Measurements from ENCODE around the gene GRIA1. TPM values are rescaled to one million over a fixed set of nuclear protein-coding genes. Genes with fewer than 3 reads are reported as not detected.

Gene GRIA1
- total RNA-seq, 2 donors from 2014 or later: 12.4 to 39.0 TPM

DNA sequence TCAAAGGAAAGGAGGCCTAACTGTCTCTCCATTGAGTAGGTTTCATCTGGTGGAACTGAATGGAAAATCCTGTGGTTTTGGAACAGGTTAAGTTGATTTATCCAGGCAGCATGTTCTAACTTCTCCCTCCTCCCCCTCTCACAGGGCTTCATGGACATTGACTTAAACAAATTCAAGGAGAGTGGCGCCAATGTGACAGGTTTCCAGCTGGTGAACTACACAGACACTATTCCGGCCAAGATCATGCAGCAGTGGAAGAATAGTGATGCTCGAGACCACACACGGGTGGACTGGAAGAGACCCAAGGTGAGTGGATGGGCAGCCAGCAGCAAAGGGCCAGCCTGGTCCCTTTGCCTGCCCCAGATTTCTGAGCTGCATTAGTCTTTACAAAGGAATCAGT is 183.9 kb downstream of the GRIA1 start:
- no peak for ATAC-seq (ENCODE audit: insufficient number of reproducible peaks, low FRiP score, low read depth)

DNA sequence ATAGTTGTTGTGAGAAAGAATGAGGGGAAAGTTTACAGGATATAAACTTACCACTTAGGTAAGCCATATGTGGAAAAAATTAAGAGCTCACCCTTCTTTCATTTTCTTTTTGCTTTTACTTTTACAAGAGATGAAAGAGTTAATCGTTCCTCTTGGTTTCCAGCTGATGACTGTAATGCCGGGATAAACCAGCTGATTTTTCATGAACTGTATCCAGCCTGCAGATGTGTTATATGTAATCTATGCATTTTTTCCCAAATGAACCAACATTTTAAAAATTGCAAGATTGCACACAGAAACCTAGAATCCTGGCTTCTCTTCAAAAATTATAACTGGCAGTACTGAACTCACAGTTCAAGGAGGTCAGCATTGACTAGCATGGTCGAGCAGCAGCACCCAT is 185.9 kb downstream of the GRIA1 start:
- Histone ChIP-seq H3K27me3 (replicated peaks; ENCODE audit: insufficient read depth) (no peaks in the 10 kb centered on the region), H3K9me3 (no peaks in the 10 kb centered on the region), H3K27ac (no peak overlapping the region), H3K36me3 (no peaks in the 10 kb centered on the region), H3K4me1 (ENCODE audit: control insufficient read depth in 1 of 2, low read depth in 2 of 2) (no peaks in the 10 kb centered on the region), H3K4me3 (no peak overlapping the region)
- TF ChIP-seq, protein P1, sequence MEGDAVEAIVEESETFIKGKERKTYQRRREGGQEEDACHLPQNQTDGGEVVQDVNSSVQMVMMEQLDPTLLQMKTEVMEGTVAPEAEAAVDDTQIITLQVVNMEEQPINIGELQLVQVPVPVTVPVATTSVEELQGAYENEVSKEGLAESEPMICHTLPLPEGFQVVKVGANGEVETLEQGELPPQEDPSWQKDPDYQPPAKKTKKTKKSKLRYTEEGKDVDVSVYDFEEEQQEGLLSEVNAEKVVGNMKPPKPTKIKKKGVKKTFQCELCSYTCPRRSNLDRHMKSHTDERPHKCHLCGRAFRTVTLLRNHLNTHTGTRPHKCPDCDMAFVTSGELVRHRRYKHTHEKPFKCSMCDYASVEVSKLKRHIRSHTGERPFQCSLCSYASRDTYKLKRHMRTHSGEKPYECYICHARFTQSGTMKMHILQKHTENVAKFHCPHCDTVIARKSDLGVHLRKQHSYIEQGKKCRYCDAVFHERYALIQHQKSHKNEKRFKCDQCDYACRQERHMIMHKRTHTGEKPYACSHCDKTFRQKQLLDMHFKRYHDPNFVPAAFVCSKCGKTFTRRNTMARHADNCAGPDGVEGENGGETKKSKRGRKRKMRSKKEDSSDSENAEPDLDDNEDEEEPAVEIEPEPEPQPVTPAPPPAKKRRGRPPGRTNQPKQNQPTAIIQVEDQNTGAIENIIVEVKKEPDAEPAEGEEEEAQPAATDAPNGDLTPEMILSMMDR (IDR thresholded peaks at IDR 0.05): no peak
- no peak for ATAC-seq (ENCODE audit: insufficient number of reproducible peaks, low FRiP score, low read depth)
- DNase-seq (ENCODE audit: low spot score): no peak

More for the DNA sequence above, 183.9 kb downstream of the GRIA1 start:
- Histone ChIP-seq H3K36me3 (no peaks in the 10 kb centered on the region), H3K9me3 (no peaks in the 10 kb centered on the region), H3K4me1 (ENCODE audit: control insufficient read depth in 1 of 2, low read depth in 2 of 2) (no peaks in the 10 kb centered on the region), H3K27me3 (replicated peaks; ENCODE audit: insufficient read depth) (no peaks in the 10 kb centered on the region), H3K4me3 (no peak overlapping the region), H3K27ac (no peak overlapping the region)
- TF ChIP-seq, protein P1 (IDR thresholded peaks at IDR 0.05): no peak
- DNase-seq (ENCODE audit: low spot score): no peak

DNA sequence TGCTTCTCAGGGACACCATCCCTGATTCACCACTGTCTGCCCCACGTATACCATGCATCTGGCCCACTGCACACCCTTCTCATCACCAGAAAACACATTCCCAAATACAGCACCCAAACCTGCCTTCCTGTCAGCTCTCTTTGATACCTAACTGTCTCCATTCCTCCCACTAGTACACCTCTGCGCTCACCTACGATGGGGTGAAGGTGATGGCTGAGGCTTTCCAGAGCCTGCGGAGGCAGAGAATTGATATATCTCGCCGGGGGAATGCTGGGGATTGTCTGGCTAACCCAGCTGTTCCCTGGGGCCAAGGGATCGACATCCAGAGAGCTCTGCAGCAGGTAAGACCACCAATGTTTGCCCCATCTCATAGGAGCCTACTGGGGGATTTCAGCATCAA is 186.4 kb downstream of the GRIA1 start:
- ATAC-seq (ENCODE audit: insufficient number of reproducible peaks, low FRiP score, low read depth): no peak
- DNase-seq (ENCODE audit: low spot score): no peak
- TF ChIP-seq, protein P1 (IDR thresholded peaks at IDR 0.05): no peak
- H3K4me3 ChIP-seq: no peak overlapping the region
- H3K27me3 ChIP-seq (replicated peaks; ENCODE audit: insufficient read depth): no peaks in the 10 kb centered on the region
- no peaks in the 10 kb centered on the region for H3K4me1 ChIP-seq (ENCODE audit: control insufficient read depth in 1 of 2, low read depth in 2 of 2)
- H3K36me3 ChIP-seq: no peaks in the 10 kb centered on the region
- H3K9me3 ChIP-seq: no peaks in the 10 kb centered on the region
- no peak overlapping the region for H3K27ac ChIP-seq

DNA sequence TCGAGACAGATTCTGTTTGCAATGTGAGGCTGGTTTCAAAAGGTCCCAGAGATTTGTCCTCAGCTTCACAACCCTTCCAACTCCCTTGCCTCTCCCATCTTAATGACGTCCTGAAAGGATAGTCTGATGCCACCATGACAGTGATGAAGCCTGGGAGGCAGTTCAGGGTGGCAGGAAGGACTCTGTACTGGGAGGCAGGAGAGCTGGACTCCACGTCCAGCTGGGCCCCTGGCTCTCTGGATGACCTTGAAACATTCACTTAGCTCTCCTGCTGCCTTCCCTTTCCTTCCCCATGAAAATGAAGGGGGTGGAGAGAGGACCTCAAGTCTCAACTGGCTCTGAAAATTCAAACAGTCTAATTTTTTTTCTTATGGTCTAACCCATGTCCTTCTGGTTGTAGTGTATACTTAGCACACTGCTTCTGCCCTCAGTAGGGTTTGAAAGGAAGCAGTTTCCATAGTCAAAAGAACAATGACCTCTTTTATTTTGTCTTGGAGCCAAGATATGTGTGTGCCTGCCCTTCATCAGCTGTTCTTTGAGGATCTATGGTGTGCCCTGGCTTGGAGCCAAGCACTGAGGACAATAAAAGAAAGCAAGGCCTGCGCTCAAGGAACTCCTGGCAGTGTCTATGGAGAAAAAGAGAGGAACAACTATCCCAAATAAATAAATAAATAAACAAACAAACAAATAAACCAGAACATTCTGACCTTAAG is 188.3 kb downstream of the GRIA1 start:
- Histone ChIP-seq H3K9me3 (no peaks in the 10 kb centered on the region), H3K27ac (no peak overlapping the region), H3K4me3 (no peak overlapping the region), H3K4me1 (ENCODE audit: control insufficient read depth in 1 of 2, low read depth in 2 of 2) (no peaks in the 10 kb centered on the region), H3K27me3 (replicated peaks; ENCODE audit: insufficient read depth) (no peaks in the 10 kb centered on the region), H3K36me3 (no peaks in the 10 kb centered on the region)
- ATAC-seq (ENCODE audit: insufficient number of reproducible peaks, low FRiP score, low read depth): no peak
- DNase-seq (ENCODE audit: low spot score): no peak
- TF ChIP-seq, protein P1 (IDR thresholded peaks at IDR 0.05): no peak

DNA sequence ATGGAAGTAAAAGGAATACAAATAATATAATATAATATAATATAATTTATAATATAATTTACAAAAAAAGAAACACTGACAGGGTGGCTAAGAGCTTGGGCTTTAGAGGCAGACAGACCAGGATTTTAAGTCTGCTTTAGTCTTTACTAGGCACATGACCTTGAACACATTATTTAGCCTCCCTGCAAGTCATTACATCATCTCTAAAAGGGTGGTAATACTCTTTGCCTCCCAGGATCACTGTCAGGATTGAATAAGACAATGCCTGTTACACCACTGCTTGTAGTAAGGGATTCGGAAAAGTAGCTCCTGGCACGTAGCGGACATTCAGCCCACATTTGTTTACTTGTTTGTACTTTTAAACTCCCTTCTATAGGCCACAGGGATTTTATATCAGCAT is 199.8 kb downstream of the GRIA1 start:
- H3K36me3 ChIP-seq: no peaks in the 10 kb centered on the region
- H3K4me1 ChIP-seq (ENCODE audit: control insufficient read depth in 1 of 2, low read depth in 2 of 2): no peaks in the 10 kb centered on the region
- ATAC-seq (ENCODE audit: insufficient number of reproducible peaks, low FRiP score, low read depth): no peak
- no peaks in the 10 kb centered on the region for H3K9me3 ChIP-seq
- no peaks in the 10 kb centered on the region for H3K27me3 ChIP-seq (replicated peaks; ENCODE audit: insufficient read depth)
- no peak for DNase-seq (ENCODE audit: low spot score)
- H3K4me3 ChIP-seq: no peak overlapping the region
- TF ChIP-seq, protein P1 (IDR thresholded peaks at IDR 0.05): no peak
- H3K27ac ChIP-seq: no peak overlapping the region
